HG03135 (cell line): Measurements from ENCODE around the gene APBB2.
A peak's percentile ranks its signal among the peaks of the same experiment; 100 is the strongest.

Experiments
- ATAC-seq: cut with Tn5 transposase; IDR thresholded peaks from one replicate; pipeline ENCODE4 v1.9.1; 2021; ENCODE audit warnings: mild to moderate bottlenecking, moderate library complexity; ENCODE audit not compliant: unreplicated experiment

APBB2 gene

DNA sequence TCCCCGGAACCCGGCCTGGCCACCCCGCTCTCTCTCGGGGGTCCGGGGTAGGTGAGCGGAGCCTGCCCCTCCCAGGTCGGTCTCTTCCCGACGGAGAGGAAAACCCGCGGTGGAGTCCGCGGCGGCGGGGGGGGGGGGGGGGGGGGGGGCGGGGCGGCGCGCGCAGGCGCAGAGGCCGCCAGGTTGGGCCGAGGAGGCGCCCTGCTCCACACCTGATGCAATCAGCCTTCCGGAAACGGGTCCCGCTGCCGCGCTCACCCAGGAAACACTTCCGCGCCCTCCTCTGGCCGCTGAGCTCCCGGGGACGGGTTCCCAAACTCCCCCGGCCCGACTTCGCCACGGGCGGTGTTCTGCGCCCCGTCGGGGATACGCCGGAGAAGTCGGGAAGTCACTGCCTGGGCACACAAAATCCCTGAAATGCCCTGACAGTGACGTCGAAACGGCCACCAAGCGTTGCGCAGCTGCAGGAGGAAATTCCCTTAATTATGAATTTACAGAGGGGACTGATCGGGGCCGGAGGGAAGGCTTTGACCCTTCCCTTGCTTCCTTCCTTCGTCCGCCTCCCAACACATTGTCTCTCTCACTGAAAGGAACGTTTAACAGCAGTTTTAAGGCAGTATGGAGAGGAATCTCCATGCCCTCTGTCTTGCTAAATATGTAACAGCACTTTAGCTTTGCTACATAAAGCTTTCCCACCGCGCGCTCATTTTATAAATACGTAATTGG is 2.1 kb upstream of the APBB2 start:
- peak; percentile 50 for ATAC-seq

DNA sequence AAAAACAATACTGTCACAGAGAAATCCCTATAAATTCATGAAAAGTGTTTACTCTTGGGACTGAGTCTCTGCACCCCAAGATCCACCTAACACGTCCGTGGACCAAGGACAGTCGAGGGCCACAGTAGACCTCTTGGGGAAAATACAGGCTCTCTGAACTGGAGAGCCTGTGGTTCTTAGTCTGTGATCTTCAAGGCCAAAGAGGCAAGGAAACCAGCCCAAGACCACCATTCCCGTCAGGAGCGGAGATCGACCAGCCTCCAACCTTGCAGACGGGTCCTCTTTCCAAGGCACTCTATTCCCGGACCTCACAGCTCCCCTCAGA is 1.6 kb upstream of the APBB2 start:
- ATAC-seq, result no peak

DNA sequence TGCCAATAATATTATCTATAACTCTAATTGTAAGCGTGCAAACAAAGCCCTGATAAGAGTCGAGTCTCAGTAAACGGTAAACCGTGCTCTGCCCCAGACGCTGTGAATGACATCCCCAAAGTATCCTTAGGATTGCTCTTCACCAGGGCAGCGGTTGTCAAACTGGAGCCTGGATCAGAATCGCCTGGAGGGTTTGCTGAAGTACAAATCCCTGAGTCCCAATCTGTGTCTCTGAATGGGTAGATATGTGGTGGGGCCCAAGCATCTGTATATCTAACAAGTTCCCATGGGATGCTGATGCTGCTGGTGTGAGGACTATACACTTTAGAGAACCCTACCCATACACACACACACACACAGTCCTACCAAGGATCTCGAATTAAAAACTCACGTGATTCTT is 813 bp upstream of the APBB2 start:
- no peak for ATAC-seq

DNA sequence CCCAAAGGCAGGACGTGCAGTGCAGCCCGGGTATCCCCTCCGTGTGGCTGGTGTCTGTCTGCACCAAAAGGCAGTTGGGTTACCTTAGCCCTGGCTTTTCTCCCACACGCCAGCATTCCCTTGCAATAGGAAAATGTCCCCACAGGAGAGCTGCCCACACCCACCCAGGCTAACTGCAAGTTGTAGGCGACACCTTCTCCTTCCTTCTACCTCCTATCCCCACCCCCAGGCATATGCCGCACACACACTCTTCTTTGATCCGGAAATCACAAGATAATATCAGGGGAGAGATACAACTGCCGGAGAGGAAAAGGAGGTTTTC is 444 bp upstream of the APBB2 start:
- ATAC-seq, result no peak

DNA sequence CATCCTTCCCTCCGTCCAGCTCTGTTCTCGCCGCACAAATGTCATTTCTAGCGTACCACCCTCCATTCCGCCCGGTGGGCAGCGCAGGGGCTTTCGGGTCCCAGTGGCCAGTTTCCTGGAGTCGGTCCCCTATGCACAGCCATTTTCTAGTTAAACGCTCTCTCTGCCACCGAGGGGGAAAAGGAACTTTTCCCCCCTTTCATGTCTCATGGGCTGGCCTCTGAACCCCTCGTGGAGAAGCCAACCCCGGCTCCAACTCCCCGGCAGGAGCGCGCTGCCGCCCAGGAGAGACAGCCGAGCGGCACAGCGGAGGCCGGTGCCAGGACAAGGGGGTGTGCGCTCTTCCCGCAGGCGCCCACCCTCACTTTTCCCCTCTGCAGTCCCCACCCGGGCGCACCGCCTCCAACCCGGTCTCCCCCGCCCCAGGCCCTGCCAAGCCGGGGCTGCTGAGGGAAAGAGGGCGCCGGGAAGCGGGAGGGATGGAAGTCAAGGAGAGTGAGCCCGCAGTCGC is 662 bp downstream of the APBB2 start:
- peak; percentile 1 for ATAC-seq

DNA sequence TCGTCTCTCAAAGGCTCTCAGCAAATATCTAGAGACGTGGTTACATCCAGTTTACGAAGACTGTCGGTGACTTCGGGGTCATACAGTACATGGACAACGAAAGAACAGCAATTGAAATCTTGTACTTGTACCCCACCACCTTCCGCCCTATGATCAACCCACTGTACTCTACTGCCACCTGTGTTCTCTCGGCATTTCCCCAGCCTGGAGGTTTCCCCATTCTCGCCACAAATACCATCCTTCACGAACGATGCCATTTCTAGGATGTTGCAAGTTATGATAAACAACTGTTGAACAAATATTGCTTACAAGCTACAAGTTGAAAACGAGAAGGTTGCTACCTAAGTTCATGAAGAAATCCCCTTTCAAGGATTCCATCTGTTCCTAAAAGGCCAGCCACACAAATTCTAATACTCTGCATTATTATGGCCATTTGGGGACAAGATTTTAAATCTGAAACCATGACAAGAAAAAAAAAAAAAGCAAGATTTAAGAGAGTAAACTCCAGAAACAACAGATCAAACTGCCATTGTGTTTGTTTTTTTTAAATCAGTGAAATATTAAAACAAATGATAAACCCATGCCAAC is 1.6 kb downstream of the APBB2 start:
- ATAC-seq, result no peak

DNA sequence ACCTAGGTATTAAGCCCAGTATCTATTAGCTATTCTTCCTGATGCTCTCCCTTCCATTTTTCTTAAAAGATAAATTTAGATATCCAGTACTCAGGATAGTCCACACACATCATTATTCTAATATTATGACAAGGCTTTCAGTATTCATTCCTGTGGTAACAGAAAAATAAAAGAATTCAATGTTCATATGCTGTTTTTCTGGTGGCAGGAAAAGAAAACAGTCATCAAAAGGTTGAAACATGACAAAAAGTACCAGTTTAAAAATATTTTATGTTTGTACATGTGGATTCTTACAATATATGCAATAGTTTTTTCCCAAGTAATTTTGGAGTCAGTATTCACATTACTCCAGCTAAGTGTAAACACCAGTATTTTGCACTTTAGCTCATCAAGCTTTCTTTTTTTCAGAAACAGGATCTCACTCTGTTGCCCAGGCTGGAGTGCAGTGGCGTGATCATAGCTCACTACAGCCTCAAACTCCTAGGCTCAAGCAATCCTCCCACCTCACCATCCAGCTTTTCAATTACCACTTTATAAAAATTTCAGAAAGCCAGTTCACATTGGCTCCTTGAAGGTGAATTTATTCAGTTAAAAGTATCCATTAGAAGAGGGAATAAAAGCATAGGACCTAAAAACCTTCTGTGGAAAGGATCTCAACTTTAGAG is 2.3 kb downstream of the APBB2 start:
- no peak for ATAC-seq

DNA sequence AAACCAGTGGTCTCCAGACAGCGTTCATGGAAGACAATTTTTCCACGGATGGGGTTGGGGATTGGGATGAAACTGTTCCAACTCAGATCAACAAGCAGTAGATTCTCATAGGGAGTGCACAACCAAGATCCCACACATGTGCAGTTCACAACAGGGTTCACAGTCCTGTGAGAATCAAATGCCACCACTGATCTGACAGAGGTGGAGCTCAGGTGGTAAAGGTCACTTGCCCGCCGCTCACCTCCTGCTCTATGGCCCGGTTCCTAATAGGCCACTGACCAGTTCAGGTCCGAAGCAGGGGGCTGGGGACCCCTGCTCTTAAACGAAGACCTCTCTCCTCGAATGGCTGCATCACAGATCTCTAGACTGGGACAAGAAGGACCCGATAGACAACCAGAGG is 4.4 kb downstream of the APBB2 start:
- no peak for ATAC-seq

DNA sequence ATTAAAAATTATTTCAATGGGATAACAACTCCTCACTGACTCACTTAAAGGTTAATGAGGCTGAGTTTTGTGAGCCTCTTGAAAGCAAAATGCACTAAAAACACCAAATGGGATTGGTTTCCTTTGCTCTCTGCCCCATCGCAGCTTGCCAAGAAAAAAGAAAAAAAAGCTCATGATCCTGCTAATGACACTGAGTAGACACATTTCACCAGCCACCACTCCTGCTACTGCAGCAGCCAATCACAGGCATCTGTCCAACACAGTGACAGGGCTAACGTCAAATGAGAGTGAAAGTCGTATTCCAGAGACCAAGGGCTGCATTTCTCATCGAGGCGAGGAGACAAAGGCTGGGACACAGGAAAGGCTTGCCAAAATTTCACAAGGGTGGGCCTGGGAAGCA is 5.2 kb downstream of the APBB2 start:
- no peak for ATAC-seq

DNA sequence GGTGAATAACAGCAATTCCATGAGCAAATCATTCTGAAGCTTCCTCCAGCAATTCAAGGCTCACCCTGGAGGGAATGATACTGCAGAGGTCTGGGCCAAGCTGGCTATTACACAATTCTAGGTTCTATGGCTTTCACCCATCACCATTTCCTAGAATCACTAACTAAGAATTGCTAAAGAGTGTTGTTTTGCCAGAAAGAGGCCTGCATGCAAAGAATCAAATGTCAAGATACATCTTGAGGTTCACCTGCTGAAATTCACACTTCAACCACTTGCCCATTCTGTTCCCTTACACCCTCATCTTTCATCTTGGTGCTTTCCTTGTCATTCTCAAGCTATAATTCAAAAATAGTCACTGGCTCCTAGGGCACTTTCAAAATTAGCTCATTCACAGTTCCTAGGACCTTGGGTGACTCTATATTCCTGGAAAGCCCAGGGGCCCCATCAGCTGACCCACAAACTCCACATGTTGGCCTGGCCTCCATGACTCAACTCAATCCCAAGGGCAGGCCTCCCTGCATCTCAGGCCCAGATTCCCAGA is 7.0 kb downstream of the APBB2 start:
- ATAC-seq, result no peak

DNA sequence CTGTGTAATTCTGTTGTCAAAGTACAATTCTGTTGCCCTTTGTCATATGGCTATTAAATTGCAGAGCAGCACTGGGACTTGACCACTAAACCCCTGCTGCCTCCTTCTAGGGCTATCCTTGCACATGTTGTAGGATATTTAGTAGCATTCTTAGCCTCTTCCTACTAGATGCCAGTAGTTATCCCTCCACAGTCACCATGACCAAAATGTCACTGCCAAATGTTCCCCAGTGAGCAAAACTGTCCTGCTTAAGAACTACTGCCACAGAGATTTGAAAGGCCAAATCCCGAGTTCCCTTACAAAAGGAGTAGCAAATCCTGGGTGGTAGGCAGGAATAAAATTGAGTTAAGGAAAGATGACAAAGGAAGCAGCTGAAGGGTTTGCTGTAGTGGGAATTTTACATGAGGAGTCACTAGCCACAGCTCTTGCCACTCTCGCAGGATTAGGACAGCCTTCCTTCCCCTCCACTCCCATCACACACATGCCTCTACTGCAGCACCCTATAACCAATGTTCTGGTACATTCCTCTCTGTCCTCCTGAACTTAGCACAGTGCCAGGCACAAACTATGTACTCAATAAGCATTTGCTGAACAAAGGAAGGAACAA is 8.4 kb downstream of the APBB2 start:
- ATAC-seq, result no peak

DNA sequence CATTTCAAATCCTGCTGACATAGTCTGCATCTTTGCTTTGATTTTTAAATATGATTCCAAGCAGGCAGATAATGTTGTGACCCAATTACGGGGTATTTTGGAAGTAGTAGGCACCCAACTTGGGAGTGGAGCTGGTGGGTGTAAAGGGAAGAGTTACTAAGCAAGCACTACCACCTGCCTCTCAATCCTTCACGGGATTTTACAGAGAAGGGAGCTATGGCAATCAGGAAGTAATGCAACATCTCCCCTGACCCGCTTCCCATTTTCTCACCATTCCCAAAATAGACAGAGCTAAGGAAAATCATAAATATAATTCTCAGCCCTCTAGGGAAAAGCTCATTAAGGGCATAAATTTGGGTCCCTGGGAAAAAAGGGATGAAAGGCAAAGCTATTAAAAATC is 9.2 kb downstream of the APBB2 start:
- ATAC-seq, result no peak

DNA sequence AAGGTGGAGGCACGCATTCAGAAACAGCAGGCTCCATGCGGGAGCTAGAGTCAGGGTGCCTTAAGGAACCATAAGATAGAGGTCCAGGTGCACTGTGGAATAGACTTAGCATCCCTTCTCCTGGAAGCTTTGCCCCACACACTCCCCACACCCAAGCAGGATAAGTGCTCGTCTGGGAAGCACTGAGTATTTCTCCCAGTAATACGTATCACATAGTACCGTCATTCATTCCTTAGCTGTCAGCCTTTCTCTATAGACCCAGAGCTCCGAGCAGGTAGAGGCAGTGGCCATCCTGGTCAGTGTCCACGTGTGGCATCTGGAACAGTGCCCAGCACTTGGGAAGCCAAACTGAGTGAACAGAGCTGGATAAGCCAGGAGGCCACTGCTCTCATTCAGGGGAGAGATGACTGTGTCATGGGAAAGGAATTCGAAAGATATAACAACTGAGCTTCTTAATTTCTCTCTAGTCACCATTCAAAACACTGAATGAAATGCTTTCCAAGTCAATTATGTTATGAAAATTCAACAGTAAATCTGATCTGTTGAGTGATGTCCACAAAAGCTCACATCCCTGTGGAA is 9.9 kb downstream of the APBB2 start:
- ATAC-seq, result no peak

DNA sequence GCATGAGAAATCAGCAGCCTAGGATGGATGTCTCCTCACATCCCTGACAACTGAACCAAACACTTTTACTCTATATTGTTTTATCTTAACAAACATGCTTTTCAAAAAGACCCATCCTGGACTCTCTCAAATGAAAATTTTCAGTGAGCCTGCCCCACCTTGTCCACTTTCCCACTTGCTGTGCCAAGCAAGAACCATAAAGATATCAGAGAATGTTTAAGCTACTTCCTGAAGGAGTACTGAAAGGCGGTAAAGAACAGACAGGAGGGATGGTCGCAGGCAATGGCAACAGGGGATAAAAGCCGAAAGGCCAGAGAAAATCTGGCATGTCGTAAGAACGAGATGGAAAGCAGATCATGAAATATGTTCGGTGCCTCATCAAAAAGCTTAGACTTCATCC is 10.5 kb downstream of the APBB2 start:
- ATAC-seq, result no peak

DNA sequence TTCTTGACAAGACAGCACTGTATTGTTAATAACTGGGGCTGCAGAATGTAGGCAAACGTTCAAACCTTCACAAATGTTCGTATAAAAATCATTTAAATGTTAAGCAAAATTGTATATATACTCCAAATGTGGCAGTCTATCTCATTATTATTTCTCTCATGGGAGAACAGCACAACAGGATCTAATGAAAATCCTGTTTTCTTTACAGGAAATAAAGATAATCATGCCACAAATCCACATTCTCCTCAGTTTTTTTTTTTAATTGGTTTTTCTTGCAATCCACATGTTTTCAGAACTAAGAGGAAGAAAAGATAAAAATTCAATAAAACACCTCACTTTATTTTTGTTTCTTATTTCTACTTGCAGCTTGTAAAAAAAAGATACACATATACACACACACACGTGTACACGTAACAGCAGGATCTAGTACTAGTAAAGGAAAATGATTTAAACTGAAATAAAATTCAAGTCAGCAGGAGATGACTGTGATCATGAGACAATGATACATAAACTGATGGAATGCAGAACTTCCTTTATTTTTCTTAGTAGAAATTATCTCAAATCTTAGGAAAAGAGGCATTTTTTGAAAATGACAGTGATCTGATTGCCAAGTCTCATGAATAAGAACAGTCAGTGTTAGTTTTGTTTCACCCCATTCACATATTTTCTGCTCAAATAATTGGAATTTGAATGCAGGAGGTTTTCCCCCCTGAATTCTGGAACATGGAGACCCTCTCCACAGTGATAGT is 11.3 kb downstream of the APBB2 start:
- no peak for ATAC-seq

DNA sequence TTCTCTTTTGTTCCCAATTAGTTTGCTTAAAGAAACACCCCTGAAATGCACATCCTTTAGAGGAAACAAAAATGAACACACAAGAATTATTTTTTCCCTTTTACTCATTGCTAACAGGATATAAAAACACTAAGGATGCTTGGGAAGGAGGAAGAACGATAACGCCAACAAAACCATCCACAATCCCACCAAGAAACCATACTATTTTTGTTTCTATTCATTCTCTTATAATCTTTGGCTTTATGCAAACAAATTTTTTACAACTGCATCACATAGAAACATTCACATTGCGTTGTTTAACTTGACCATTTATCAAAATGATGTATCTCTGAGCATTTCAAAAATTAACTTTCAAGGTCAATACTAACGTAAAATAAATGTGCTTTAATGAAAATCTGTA is 12.0 kb downstream of the APBB2 start:
- no peak for ATAC-seq

DNA sequence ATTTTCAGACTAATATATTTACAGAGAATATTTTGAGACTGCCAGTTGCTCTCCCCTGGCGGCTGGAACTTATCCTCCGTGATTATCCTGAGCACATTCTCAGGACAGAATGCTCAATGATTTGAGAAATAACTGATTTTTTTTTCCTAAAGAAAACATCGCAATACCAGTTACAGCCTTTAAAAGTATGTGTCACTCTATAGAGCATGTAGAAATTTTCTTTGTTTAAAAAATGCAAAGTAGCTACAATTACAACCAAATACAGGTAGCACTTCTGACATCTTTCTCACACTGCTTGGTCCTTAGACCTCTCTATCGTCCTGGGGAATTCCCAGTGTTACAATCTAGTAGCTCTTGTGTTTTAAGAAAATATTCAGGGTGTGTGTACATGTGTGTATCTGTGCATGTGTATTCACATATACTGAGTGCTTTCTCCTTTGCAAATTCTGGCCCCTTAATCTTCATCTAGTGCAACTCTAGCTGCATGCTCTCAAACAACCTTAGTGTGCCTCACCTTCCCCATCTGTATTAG is 13.8 kb downstream of the APBB2 start:
- ATAC-seq, result no peak

DNA sequence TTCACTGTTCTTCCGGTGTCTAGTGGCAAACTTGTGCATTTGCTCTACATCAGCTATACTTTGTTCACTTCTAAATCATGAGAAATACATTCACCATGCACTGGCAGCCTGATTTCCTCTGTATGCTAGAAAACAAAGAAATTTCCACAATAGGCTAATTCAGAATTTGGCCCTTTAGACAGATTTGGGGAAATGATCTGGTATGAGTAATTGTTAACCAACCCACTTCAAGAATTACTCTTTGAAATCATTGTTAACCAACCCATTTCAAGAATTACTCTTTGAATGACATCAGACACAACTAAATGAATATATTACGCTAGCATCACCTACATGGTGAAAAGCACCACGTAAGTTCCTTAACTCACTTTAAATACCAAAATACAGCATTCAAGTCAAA is 14.6 kb downstream of the APBB2 start:
- no peak for ATAC-seq

DNA sequence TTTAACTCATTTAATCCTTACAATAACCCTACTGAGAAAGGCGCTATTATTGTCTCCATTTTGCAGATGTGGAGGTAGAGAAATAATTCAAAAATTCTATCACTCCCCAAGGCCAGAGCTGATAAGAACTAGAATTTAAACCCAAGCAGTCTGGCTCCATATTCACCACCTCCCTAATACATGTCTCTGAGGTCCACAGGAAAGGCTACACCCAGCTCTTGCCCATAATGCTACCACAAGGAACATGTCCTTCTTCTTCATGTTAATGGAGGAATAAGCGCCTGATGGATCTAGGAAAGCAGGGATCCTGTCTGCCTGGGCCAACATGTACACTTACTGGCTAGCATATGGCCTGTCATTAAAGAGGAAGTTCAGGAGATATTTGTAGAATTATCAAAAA is 16.3 kb downstream of the APBB2 start:
- no peak for ATAC-seq

DNA sequence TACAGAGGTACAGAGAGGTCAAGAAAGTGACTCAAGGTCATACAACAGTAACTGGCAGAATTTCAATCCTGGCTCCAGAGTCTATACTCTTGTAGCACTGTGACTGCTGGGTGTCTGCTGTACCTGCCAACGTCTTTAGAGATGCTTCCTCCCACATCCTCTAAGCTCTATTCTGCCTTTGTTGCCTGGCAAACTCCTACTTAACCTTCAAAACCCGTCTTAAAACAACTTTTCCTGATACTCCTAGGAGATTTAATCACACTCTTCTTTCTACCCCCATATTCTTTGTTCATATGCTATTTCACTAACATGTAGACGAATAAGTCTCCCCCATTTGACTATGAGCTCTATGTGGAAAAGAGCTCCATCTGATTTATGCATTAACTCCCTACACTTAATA is 16.8 kb downstream of the APBB2 start:
- no peak for ATAC-seq
